Naive B cell (primary cell): Measurements from ENCODE around the gene RELL2. TPM values are rescaled to one million over a fixed set of nuclear protein-coding genes. Genes with fewer than 3 reads are reported as not detected.

Source experiments
- ATAC-seq, 2 donors: fragments of 150-1000 bp; cut with Tn5 transposase; 2 replicates each; pipeline ENCODE4 v1.10.0; 2021; ENCODE audit warnings: low read depth in 2 of 2, mild to moderate bottlenecking in 2 of 2, moderate library complexity in 2 of 2
- DNase-seq: peaks from one replicate; pipeline ENCODE4 v3.0.0; 2022
- H3K27ac Mint-ChIP-seq, 6 donors: one replicate each; pipeline ENCODE4 v1.8.0; 2020 to 2022; ENCODE audit warnings: mild to moderate bottlenecking in 6 of 6, mixed read lengths in 6 of 6, moderate library complexity in 5 of 6, inconsistent platforms in 2 of 6
- H3K27me3 Mint-ChIP-seq, 3 donors: one replicate each; pipeline ENCODE4 v1.8.0; 2021 to 2022; ENCODE audit warnings: mixed read lengths in 3 of 3, mild to moderate bottlenecking in 1 of 3
- H3K36me3 Mint-ChIP-seq, 2 donors: one replicate each; pipeline ENCODE4 v1.8.0; 2020 to 2022; ENCODE audit warnings: mixed read lengths in 2 of 2, inconsistent platforms in 1 of 2, mild to moderate bottlenecking in 1 of 2
- H3K4me1 Mint-ChIP-seq, 3 donors: one replicate each; pipeline ENCODE4 v1.8.0; 2020 to 2022; ENCODE audit warnings: mixed read lengths in 3 of 3, inconsistent platforms in 1 of 3, mild to moderate bottlenecking in 1 of 3, moderate library complexity in 1 of 3
- H3K4me3 Mint-ChIP-seq, 8 donors: one replicate each; pipeline ENCODE4 v1.8.0; 2020 to 2022; ENCODE audit warnings: mild to moderate bottlenecking in 8 of 8, mixed read lengths in 8 of 8, moderate library complexity in 8 of 8, inconsistent platforms in 2 of 8
- H3K9me3 Mint-ChIP-seq, 7 donors: one replicate each; pipeline ENCODE4 v1.8.0; 2020 to 2022; ENCODE audit warnings: mixed read lengths in 7 of 7, mild to moderate bottlenecking in 5 of 7, inconsistent platforms in 2 of 7, moderate library complexity in 1 of 7
- polyA plus RNA-seq, 6 donors: library from polyadenylated mRNA; unstranded; fragments of 300-500 nt; fragmentation: Illumina TruSeq; gene quantifications; one replicate each; pipeline ENCODE4 v1.2.3, GENCODE V29; 2021; ENCODE audit warnings: low read depth in 6 of 6

RELL2 gene
- polyA plus RNA-seq, 6 donors from 2014 or later: 1.3 to 3.8 (median 2.3) TPM

DNA sequence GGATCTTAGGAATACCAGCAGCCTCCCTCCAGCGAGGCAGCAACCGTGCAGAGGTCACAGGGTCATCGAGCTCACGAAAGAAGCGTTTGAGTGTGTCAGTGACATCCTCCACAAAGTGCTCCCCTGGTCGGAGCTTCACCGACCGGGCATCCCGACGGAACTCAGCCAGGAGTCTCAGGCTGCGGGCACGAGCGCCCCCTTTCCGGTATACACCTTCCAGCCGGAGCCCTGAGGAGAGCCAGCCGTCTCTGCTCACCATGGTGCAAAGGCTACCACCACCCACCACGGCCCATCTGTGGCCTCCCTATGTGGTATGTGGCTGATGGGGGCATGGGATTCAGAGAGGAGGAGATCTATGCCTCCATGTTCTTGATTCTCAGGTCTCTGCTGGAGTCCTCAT is 25.2 kb downstream of the RELL2 start:
- peaks cover 0 to 3% (median 0%) of the 10 kb centered on the region in 7 donors for H3K9me3 Mint-ChIP-seq
- ATAC-seq (no peak), DNase-seq (no peak)
- peaks cover 4 to 7% (median 6%) of the 10 kb centered on the region in 3 donors for H3K4me1 Mint-ChIP-seq
- peaks cover 11 to 35% (median 20%) of the 10 kb centered on the region in 3 donors for H3K27me3 Mint-ChIP-seq
- no peak overlapping the region for H3K27ac Mint-ChIP-seq
- peaks cover 0 to 8% of the 10 kb centered on the region in 2 donors for H3K36me3 Mint-ChIP-seq
- H3K4me3 Mint-ChIP-seq: no peak overlapping the region

DNA sequence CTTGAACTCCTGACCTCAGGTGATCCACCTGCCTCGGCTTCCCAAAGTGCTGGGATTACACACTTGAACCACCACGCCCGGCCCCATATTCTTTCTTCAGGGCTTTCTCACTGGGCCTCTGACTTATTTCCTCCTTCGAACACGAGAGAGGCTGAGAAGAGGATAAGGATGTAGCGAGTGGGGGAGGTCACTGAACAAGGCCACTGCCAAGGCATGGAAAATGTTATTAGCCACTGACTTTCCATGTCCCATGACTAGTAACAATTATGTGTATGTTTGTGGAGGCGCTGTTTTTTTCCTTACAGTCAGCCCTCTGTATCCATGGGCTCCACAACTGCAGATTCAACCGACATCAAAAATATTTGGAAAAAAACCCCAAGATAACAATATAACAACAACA is 26.7 kb downstream of the RELL2 start:
- peaks cover 4 to 7% (median 6%) of the 10 kb centered on the region in 3 donors for H3K4me1 Mint-ChIP-seq
- peaks cover 0 to 8% of the 10 kb centered on the region in 2 donors for H3K36me3 Mint-ChIP-seq
- DNase-seq (no peak), ATAC-seq (no peak)
- no peak overlapping the region for H3K4me3 Mint-ChIP-seq
- H3K27ac Mint-ChIP-seq: no peak overlapping the region
- H3K9me3 Mint-ChIP-seq: peaks cover 0 to 3% (median 0%) of the 10 kb centered on the region in 7 donors
- H3K27me3 Mint-ChIP-seq: peaks cover 0 to 21% (median 15%) of the 10 kb centered on the region in 3 donors

DNA sequence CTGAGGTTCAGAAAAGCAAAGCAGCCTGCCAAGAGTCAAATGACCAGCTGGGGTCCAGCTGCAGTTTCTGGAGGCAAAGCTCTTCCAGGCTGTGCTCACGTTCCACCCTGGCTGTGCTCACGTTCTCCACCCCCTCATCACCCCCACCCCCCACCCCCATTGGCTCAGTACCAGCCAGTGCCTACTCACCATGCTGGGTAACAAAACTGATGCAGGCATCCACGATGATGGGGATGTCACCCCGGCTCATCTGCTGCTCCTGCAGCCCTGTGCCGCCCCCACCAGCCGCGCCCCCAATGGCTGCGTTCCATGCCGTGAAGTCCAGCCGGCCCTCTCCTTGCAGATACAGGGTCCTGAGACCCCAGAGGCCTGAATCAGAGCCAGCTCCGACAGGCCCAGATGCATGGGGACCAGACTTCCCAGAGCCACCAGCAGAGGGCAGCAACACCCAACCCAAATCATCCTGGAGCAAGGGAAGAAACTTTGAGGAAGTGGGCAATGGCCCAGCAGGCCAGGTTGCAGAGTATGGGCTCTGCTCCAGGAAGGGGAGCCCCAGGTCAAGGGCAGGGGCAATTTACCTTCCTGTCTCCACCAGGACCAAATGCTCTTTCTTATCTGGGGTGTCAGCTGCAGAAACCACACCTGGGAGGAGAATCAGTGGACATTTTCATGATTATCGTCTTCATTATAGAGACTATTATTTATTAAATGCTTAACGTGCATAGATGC is 28.1 kb downstream of the RELL2 start:
- Mint-ChIP-seq H3K4me3 (no peak overlapping the region), H3K27ac (no peak overlapping the region), H3K4me1 (peaks cover 4 to 7% (median 6%) of the 10 kb centered on the region in 3 donors), H3K27me3 (peaks cover 0 to 14% (median 9%) of the 10 kb centered on the region in 3 donors), H3K9me3 (no peaks in the 10 kb centered on the region), H3K36me3 (no peaks in the 10 kb centered on the region)
- DNase-seq: peak; percentile 73
- peak; percentile 96 to 99 for ATAC-seq

DNA sequence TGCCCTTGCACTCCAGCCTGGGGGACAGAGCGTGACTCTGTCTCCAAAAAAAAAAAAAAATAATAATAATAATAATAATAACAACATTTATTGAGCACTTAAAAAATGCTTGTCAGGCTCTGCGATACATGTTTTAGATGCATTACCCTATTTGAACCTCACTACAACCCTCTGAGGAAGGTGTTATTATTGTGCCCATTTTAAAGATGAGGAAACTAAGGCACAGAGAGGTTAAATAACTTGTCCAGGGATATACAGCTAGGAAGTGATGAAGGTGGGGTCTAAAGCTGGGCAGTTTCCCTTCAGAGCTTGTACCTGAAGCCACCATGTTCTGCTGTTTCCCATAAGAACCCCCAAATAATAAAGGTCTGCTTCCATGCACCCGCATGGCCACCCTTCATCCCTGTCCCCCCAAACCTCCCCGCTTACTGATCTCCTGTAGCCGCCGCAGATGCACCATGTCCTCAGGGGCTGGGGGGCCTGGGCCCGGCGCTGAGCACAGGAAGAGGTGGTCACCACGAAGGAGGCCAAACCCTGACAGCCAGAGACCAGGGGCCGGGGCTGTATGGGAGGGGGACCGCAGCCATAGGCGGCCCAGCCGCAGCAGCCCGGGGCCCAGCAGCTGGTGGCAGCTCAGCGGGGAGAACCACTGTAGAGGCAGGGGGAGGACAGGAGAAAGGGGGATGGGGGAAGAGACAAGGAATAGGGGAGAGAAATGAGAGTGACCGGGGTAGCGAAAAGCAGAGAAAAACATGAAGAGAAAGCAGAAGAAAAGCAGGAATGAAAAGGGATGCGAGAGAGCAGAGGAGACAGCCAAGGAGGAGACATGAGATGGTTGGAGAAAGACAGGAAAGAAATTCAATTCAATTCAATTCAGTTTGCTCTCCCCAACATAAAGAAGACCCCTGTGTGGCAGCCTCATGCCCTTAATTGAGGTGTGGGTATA is 29.5 kb downstream of the RELL2 start:
- Mint-ChIP-seq H3K36me3 (no peaks in the 10 kb centered on the region), H3K4me1 (peaks cover 4 to 7% (median 6%) of the 10 kb centered on the region in 3 donors), H3K9me3 (no peaks in the 10 kb centered on the region)

DNA sequence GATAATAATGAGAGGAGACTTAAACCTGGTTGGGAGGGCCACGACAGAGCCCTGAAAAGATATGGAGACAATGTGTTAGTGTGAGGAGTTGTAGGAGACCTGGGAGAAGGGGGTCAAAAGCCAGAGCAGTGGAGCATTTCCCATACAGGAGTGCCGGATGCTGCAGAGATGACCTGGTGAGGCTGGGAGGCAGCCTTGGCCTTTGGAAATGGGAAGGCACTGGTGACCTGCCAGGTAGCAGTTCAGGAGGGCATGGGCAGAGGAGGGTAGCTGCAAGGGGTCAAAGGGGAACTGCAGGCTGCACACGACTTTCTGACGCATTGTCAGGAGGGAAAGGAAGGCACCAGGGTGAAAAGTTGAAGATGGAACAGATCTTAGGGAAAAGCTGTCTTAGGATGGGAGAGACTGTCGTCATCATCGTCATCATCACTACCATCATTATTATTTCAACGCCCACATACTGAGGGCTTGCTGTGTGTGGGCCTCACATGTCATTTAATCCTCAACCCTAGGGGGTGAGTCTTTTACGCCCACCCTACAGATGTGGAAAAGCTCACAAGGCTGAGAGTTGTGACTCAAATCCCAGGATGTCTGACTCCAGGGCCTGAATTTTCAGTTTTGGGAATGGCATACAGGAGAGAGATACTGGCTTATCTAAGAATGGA is 31.9 kb downstream of the RELL2 start:
- DNase-seq (no peak), ATAC-seq (no peak)
- peaks cover 4 to 12% (median 6%) of the 10 kb centered on the region in 3 donors for H3K4me1 Mint-ChIP-seq
- H3K4me3 Mint-ChIP-seq: peak overlapping the region in 1 of 8 donors; percentile 13
- H3K27me3 Mint-ChIP-seq: peaks cover 0 to 5% (median 4%) of the 10 kb centered on the region in 3 donors
- no peaks in the 10 kb centered on the region for H3K36me3 Mint-ChIP-seq
- no peaks in the 10 kb centered on the region for H3K9me3 Mint-ChIP-seq
- no peak overlapping the region for H3K27ac Mint-ChIP-seq

More for the DNA sequence above, 29.5 kb downstream of the RELL2 start:
- ATAC-seq: no peak
- H3K4me3 Mint-ChIP-seq: no peak overlapping the region
- peaks cover 0 to 14% (median 8%) of the 10 kb centered on the region in 3 donors for H3K27me3 Mint-ChIP-seq
- DNase-seq: no peak
- no peak overlapping the region for H3K27ac Mint-ChIP-seq

DNA sequence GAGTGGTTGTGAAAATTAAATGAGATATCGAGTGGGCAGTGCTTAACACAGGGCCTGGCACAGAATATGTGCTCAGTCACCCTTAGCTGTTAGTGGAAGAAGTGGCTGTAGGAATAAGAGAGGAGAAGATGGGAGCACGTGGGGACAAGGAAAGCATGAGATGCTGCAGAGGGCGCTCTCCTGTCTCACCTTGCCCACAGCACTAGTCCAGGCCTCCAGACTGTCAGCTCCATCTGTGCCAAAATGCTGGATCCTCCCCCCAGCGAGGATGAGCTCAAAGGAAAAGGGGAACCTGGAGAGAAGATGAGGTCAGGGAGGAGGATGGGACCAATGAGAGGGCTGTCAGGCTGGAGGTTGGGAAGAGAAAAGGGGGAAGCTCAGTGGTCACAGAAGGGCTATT is 32.7 kb downstream of the RELL2 start:
- H3K9me3 Mint-ChIP-seq: no peaks in the 10 kb centered on the region
- H3K36me3 Mint-ChIP-seq: no peaks in the 10 kb centered on the region
- H3K4me1 Mint-ChIP-seq: peaks cover 4 to 12% (median 6%) of the 10 kb centered on the region in 3 donors
- peaks cover 0 to 5% (median 4%) of the 10 kb centered on the region in 3 donors for H3K27me3 Mint-ChIP-seq
- DNase-seq (no peak), ATAC-seq (no peak)
- H3K4me3 Mint-ChIP-seq: no peak overlapping the region
- no peak overlapping the region for H3K27ac Mint-ChIP-seq

DNA sequence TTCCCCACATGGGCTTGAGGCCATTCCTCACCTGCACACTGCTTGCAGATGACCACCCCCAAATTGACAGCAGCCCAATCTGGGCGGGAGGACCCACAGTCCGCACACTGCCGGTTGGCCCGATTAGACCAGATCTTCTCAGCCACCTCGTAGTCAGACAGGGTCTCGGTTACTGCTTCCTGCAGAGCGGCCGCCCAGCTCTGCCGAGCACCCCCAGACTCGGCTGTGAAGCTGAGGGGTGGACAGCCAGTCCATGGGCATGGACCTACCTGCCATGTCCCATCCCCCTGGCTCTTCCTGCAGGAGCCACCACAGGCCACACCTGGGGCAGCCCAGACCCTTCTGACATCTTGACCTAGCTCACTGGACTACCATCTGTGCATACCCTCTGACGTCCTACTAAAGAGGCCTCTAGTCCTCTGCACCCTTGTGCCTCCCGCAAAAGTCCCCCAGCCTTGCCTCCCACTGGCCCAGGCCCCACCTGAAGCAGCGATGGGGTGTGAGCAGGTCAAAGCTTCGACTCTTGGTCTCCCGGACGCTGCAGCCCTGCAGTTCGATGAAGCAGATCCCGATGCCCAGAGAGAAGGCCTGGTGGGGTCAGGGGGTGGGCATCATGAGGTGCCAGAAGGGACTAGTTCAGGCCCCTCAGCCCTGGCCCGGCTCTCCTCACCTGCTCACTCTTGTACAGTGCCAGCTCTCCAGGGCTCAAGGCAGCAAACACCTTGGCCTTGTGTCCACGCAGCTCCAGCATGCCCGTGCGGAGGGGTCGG is 35.5 kb downstream of the RELL2 start:
- no peak overlapping the region for H3K27ac Mint-ChIP-seq
- H3K36me3 Mint-ChIP-seq: no peaks in the 10 kb centered on the region
- H3K9me3 Mint-ChIP-seq: no peaks in the 10 kb centered on the region
- peaks cover 0 to 5% (median 0%) of the 10 kb centered on the region in 3 donors for H3K4me1 Mint-ChIP-seq
- ATAC-seq (no peak), DNase-seq (no peak)
- H3K4me3 Mint-ChIP-seq: no peak overlapping the region
- H3K27me3 Mint-ChIP-seq: peaks cover 0 to 10% (median 5%) of the 10 kb centered on the region in 3 donors

DNA sequence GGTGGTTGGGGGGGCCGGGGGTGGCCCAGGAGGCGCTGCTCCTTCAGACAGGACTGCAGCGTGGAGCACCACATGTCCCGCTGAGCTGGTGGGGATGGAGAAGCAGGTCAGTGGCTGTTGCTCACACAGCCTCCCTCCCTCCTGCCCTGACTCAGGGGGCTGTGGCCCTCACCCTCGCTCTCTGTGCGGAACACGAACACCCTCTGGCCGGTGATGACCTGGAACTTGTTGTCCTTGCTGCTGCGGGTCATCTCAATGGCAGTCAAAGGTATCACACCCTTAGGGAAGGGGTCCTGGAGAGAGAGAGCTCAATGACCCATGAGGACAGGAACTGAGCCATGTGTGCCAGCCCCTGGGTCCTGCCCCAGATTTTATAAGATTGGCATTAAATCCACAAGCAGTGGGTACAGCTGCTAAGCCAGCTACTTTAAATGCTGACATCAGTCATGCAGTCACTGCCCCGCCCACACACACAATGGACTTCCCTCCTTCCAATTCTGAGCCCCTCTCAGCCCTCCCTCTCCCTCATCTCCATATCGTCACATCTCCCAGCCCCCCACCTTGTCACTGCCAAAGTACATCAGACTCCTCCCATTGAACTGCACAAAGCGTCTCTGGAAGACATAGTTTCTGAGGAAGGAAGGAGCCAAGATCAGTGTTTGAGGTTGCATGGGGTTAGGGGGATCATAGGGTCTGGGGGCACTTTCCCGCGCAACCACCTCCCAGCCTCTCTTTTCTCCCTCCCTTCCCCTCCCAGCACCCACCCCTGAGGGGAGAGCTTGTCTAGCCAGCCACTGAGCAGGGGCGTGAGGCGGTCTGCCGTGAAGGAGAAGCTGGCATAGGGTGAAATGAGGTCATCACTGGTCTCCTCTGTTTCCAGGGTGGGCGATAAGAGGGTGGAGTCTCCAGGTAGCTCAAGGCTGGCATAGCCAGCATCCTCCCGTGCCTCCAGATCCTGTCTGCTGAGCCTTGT is 36.3 kb downstream of the RELL2 start:
- Mint-ChIP-seq H3K36me3 (no peaks in the 10 kb centered on the region), H3K4me1 (peaks cover 0 to 5% (median under 1%) of the 10 kb centered on the region in 3 donors), H3K27me3 (peaks cover 0 to 10% (median 9%) of the 10 kb centered on the region in 3 donors), H3K9me3 (no peaks in the 10 kb centered on the region), H3K4me3 (peak overlapping the region in 1 of 8 donors; percentile 12), H3K27ac (peak overlapping the region in 2 of 6 donors; percentile 3 to 17)
- DNase-seq (no peak), ATAC-seq (no peak)

DNA sequence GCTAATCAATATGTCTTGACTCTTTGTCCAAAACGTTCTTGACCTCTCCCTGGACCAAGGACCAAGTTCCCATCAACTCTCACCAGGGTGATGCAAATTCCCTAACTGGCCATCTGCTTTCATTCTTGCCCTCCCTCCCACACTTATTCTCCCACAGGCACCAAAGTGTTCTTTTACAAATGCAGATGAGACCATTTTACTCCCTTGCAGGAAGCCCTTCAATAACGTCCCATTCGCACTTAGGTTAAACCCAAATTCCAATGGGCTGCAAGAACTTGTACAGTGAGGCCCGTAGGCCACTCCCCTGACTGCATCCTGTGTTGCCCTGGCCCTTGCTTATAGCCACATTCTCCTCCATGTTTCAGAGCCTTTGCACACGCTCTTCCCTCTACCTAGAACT is 38.0 kb downstream of the RELL2 start:
- no peak overlapping the region for H3K4me3 Mint-ChIP-seq
- no peaks in the 10 kb centered on the region for H3K9me3 Mint-ChIP-seq
- peaks cover 0 to 5% (median 3%) of the 10 kb centered on the region in 3 donors for H3K4me1 Mint-ChIP-seq
- no peak overlapping the region for H3K27ac Mint-ChIP-seq
- no peaks in the 10 kb centered on the region for H3K36me3 Mint-ChIP-seq
- DNase-seq (no peak), ATAC-seq (no peak)
- peaks cover 0 to 11% (median 4%) of the 10 kb centered on the region in 3 donors for H3K27me3 Mint-ChIP-seq

DNA sequence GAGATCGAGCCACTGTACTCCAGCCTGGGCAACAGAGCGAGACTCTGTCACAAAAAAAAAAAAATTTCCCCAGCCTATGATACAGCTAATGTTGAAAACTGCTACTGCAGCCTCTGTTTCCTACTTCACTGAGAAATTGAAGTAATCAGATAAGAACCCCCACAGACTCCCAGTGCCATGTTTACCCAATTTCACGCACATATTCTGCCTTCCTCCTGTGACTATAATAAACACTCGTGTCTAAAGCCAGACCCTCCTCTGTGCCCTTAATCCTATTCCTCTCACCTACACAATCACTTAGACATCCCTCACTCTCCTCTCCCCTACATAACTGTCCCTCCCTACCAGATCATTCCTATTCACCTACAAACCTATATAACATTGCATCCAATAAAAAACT is 38.9 kb downstream of the RELL2 start:
- DNase-seq: no peak
- H3K9me3 Mint-ChIP-seq: no peaks in the 10 kb centered on the region
- H3K27me3 Mint-ChIP-seq: peaks cover 0 to 15% (median 4%) of the 10 kb centered on the region in 3 donors
- H3K27ac Mint-ChIP-seq: no peak overlapping the region
- no peak for ATAC-seq
- peaks cover 0 to 8% (median 3%) of the 10 kb centered on the region in 3 donors for H3K4me1 Mint-ChIP-seq
- H3K4me3 Mint-ChIP-seq: no peak overlapping the region
- H3K36me3 Mint-ChIP-seq: no peaks in the 10 kb centered on the region

DNA sequence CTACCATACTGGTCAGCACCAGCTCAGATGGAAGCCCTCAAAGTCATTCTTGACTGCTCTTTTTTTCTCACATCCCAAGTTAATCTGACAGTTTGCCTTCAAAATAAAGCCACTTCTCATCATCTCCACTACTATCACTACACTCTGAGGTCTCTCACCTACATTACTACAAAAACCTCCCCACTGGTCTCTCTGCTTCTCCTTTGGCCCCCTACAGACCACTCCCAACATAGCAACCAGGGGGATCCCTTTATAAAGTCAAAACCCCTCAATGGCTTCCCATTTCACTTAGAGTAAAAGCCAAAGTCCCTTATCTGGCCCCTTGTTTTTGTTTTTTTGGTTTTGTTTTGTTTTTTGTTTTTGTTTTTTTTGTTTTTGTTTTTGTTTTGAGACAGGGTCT is 40.6 kb downstream of the RELL2 start:
- H3K36me3 Mint-ChIP-seq: no peaks in the 10 kb centered on the region
- DNase-seq (no peak), ATAC-seq (peak; percentile 50 to 52)
- H3K4me3 Mint-ChIP-seq: no peak overlapping the region
- no peaks in the 10 kb centered on the region for H3K9me3 Mint-ChIP-seq
- peak overlapping the region in 1 of 6 donors; percentile 44 for H3K27ac Mint-ChIP-seq
- peaks cover 10 to 17% (median 10%) of the 10 kb centered on the region in 3 donors for H3K4me1 Mint-ChIP-seq
- peaks cover 9 to 25% (median 9%) of the 10 kb centered on the region in 3 donors for H3K27me3 Mint-ChIP-seq
